Measurements from ENCODE around the gene TRDN.

Gene TRDN

GRCh38 chr6:123383718-123384117 lies 253.0 kb downstream of the TRDN start:
- TF ChIP-seq, protein P1, sequence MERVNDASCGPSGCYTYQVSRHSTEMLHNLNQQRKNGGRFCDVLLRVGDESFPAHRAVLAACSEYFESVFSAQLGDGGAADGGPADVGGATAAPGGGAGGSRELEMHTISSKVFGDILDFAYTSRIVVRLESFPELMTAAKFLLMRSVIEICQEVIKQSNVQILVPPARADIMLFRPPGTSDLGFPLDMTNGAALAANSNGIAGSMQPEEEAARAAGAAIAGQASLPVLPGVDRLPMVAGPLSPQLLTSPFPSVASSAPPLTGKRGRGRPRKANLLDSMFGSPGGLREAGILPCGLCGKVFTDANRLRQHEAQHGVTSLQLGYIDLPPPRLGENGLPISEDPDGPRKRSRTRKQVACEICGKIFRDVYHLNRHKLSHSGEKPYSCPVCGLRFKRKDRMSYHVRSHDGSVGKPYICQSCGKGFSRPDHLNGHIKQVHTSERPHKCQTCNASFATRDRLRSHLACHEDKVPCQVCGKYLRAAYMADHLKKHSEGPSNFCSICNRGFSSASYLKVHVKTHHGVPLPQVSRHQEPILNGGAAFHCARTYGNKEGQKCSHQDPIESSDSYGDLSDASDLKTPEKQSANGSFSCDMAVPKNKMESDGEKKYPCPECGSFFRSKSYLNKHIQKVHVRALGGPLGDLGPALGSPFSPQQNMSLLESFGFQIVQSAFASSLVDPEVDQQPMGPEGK (CRISPR knock-in tag; IDR thresholded peaks at IDR 0.05; ENCODE audit: borderline replicate concordance): no peak
- TF ChIP-seq ISL1 (CRISPR knock-in tag; IDR thresholded peaks at IDR 0.05): no peak
- no peak for TF ChIP-seq ARNTL (CRISPR knock-in tag; IDR thresholded peaks at IDR 0.05; ENCODE audit: borderline replicate concordance, low read depth)
- TF ChIP-seq ZNF565 (CRISPR knock-in tag; conservative IDR thresholded peaks at IDR 0.05; ENCODE audit: low read depth): no peak
- no peak for TF ChIP-seq ZFP3 (CRISPR knock-in tag; IDR thresholded peaks at IDR 0.05)
- no peak for TF ChIP-seq ZC3H10 (CRISPR knock-in tag; IDR thresholded peaks at IDR 0.05)
- TF ChIP-seq SNAI2 (CRISPR knock-in tag; IDR thresholded peaks at IDR 0.05): no peak
- no peak for TF ChIP-seq OSR1 (CRISPR knock-in tag; IDR thresholded peaks at IDR 0.05)
- no peak for TF ChIP-seq ZFP30 (CRISPR knock-in tag; IDR thresholded peaks at IDR 0.05)
- no peak for TF ChIP-seq BACH2 (CRISPR knock-in tag; IDR thresholded peaks at IDR 0.05; ENCODE audit: borderline replicate concordance)
- no peak for TF ChIP-seq ZNF70 (CRISPR knock-in tag; IDR thresholded peaks at IDR 0.05)
- TF ChIP-seq, protein P2, sequence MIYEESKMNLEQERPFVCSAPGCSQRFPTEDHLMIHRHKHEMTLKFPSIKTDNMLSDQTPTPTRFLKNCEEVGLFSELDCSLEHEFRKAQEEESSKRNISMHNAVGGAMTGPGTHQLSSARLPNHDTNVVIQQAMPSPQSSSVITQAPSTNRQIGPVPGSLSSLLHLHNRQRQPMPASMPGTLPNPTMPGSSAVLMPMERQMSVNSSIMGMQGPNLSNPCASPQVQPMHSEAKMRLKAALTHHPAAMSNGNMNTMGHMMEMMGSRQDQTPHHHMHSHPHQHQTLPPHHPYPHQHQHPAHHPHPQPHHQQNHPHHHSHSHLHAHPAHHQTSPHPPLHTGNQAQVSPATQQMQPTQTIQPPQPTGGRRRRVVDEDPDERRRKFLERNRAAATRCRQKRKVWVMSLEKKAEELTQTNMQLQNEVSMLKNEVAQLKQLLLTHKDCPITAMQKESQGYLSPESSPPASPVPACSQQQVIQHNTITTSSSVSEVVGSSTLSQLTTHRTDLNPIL (CRISPR knock-in tag; IDR thresholded peaks at IDR 0.05; ENCODE audit: low read depth): no peak
- no peak for TF ChIP-seq PPARA (CRISPR knock-in tag; IDR thresholded peaks at IDR 0.05; ENCODE audit: borderline replicate concordance)
- TF ChIP-seq, protein P3, sequence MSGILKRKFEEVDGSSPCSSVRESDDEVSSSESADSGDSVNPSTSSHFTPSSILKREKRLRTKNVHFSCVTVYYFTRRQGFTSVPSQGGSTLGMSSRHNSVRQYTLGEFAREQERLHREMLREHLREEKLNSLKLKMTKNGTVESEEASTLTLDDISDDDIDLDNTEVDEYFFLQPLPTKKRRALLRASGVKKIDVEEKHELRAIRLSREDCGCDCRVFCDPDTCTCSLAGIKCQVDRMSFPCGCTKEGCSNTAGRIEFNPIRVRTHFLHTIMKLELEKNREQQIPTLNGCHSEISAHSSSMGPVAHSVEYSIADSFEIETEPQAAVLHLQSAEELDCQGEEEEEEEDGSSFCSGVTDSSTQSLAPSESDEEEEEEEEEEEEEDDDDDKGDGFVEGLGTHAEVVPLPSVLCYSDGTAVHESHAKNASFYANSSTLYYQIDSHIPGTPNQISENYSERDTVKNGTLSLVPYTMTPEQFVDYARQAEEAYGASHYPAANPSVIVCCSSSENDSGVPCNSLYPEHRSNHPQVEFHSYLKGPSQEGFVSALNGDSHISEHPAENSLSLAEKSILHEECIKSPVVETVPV (CRISPR knock-in tag; IDR thresholded peaks at IDR 0.05): no peak
- no peak for TF ChIP-seq CSDC2 (CRISPR knock-in tag; IDR thresholded peaks at IDR 0.05)
- no peak for TF ChIP-seq ESRRG (CRISPR knock-in tag; IDR thresholded peaks at IDR 0.05)
- TF ChIP-seq, protein P4, sequence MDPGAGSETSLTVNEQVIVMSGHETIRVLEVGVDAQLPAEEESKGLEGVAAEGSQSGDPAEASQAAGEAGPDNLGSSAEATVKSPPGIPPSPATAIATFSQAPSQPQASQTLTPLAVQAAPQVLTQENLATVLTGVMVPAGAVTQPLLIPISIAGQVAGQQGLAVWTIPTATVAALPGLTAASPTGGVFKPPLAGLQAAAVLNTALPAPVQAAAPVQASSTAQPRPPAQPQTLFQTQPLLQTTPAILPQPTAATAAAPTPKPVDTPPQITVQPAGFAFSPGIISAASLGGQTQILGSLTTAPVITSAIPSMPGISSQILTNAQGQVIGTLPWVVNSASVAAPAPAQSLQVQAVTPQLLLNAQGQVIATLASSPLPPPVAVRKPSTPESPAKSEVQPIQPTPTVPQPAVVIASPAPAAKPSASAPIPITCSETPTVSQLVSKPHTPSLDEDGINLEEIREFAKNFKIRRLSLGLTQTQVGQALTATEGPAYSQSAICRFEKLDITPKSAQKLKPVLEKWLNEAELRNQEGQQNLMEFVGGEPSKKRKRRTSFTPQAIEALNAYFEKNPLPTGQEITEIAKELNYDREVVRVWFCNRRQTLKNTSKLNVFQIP (CRISPR knock-in tag; IDR thresholded peaks at IDR 0.05; ENCODE audit: borderline replicate concordance, low read depth): no peak
- no peak for ATAC-seq

DNA sequence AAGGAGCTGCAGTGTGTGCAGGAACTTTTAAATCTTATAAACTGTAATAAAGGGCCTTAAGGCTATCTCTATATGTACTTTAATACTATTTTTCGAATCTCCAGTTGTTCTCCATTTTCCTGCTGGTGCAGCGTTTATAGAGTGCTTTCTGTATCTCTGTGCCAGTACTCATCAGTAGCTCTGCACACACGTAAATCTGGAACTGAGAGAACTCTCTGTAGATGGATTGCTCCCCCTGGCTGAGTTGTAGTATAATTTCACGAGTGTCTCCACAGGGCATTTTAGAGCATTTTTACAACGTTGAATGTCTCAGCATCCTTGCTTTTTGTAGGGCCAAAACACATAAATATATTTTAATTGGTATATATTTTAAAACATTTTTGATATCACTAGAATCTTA lies 256.5 kb downstream of the TRDN start:
- peak; percentile 83 for ATAC-seq
- TF ChIP-seq GLIS3 (CRISPR knock-in tag; IDR thresholded peaks at IDR 0.05) (no peak), ZNF70 (CRISPR knock-in tag; IDR thresholded peaks at IDR 0.05) (no peak), BACH2 (CRISPR knock-in tag; IDR thresholded peaks at IDR 0.05; ENCODE audit: borderline replicate concordance) (no peak), TOX (CRISPR knock-in tag; IDR thresholded peaks at IDR 0.05; ENCODE audit: borderline replicate concordance) (no peak), ESRRG (CRISPR knock-in tag; IDR thresholded peaks at IDR 0.05) (no peak), SNAI2 (CRISPR knock-in tag; IDR thresholded peaks at IDR 0.05) (no peak), TCF4 (CRISPR knock-in tag; IDR thresholded peaks at IDR 0.05; ENCODE audit: borderline replicate concordance) (no peak), ZC3H10 (CRISPR knock-in tag; IDR thresholded peaks at IDR 0.05) (no peak), PPARA (CRISPR knock-in tag; IDR thresholded peaks at IDR 0.05; ENCODE audit: borderline replicate concordance) (no peak), ZFP3 (CRISPR knock-in tag; IDR thresholded peaks at IDR 0.05) (no peak), ISL1 (CRISPR knock-in tag; IDR thresholded peaks at IDR 0.05) (no peak), RARB (CRISPR knock-in tag; IDR thresholded peaks at IDR 0.05) (no peak), ZNF565 (CRISPR knock-in tag; conservative IDR thresholded peaks at IDR 0.05; ENCODE audit: low read depth) (no peak), ZFP30 (CRISPR knock-in tag; IDR thresholded peaks at IDR 0.05) (no peak), ZNF8 (CRISPR knock-in tag; IDR thresholded peaks at IDR 0.05) (no peak)
- TF ChIP-seq, protein P4 (CRISPR knock-in tag; IDR thresholded peaks at IDR 0.05; ENCODE audit: borderline replicate concordance, low read depth): no peak
- TF ChIP-seq, protein P2 (CRISPR knock-in tag; IDR thresholded peaks at IDR 0.05; ENCODE audit: low read depth): no peak
- TF ChIP-seq, protein P1 (CRISPR knock-in tag; IDR thresholded peaks at IDR 0.05; ENCODE audit: borderline replicate concordance): no peak

Data from SK-N-SH treated with all-trans-retinoic acid at 6 μM for 48 hours (cell line).